Neuron (in vitro differentiated cells): ENCODE data around the gene CD3D.

Source experiments
- H2AFZ ChIP-seq: one replicate; pipeline ENCODE4 v1.6.1; 2013; ENCODE audit warnings: low read depth, mild to moderate bottlenecking, inconsistent platforms, low read length, moderate library complexity
- H3K27me3 ChIP-seq: one replicate; pipeline ENCODE4 v1.6.1; 2013; ENCODE audit warnings: low read length; ENCODE audit not compliant: insufficient read depth
- H3K36me3 ChIP-seq: one replicate; pipeline ENCODE4 v1.6.1; 2013; ENCODE audit warnings: low read length; ENCODE audit not compliant: insufficient read depth
- H3K4me1 ChIP-seq: one replicate; pipeline ENCODE4 v1.6.1; 2013; ENCODE audit warnings: low read length; ENCODE audit not compliant: insufficient read depth
- H3K4me3 ChIP-seq: 2 replicates; pipeline ENCODE4 v1.5.1; 2013; ENCODE audit warnings: mild to moderate bottlenecking, low read length, moderate library complexity
- H3K9me3 ChIP-seq: one replicate; pipeline ENCODE4 v1.6.1; 2013; ENCODE audit warnings: low read length

The CD3D gene

GRCh38 chr11:118342503-118343161 lies at the start of gene CD3D:
Gene CD3D, minus strand, starts transcription at chr11:118342705. Its CDS starts 98 bp downstream, at chr11:118342607.
- no peaks in the 10 kb centered on the region for H3K36me3 ChIP-seq
- no peaks in the 10 kb centered on the region for H3K4me1 ChIP-seq
- H3K27me3 ChIP-seq, result peaks cover 9% of the 10 kb centered on the region
- no peaks in the 10 kb centered on the region for H3K9me3 ChIP-seq
- H2AFZ ChIP-seq, result no peak within 1 kb of the TSS
- H3K4me3 ChIP-seq, result no peak within 1 kb of the TSS

GRCh38 chr11:118383657-118384056 lies 41.2 kb upstream of the CD3D start:
- peaks cover 94% of the 10 kb centered on the region for H3K36me3 ChIP-seq
- H3K4me1 ChIP-seq, result no peaks in the 10 kb centered on the region
- no peak overlapping the region for H2AFZ ChIP-seq
- no peaks in the 10 kb centered on the region for H3K9me3 ChIP-seq
- H3K27me3 ChIP-seq, result no peaks in the 10 kb centered on the region
- no peak overlapping the region for H3K4me3 ChIP-seq

- no peaks in the 10 kb centered on the region for H3K27me3 ChIP-seq
Observed at GRCh38 chr11:118382954-118383353, 40.4 kb upstream of the CD3D start.

GRCh38 chr11:118380571-118380970 lies 38.1 kb upstream of the CD3D start:
- no peaks in the 10 kb centered on the region for H3K27me3 ChIP-seq
- peaks cover 84% of the 10 kb centered on the region for H3K36me3 ChIP-seq
- no peak overlapping the region for H2AFZ ChIP-seq
- H3K9me3 ChIP-seq, result no peaks in the 10 kb centered on the region
- no peaks in the 10 kb centered on the region for H3K4me1 ChIP-seq
- no peak overlapping the region for H3K4me3 ChIP-seq

More at GRCh38 chr11:118382954-118383353, 40.4 kb upstream of the CD3D start:
- Histone ChIP-seq H3K9me3 (no peaks in the 10 kb centered on the region), H3K4me3 (no peak overlapping the region), H2AFZ (no peak overlapping the region), H3K36me3 (peaks cover 95% of the 10 kb centered on the region), H3K4me1 (no peaks in the 10 kb centered on the region)

- Histone ChIP-seq H3K9me3 (no peaks in the 10 kb centered on the region), H3K27me3 (no peaks in the 10 kb centered on the region), H3K4me3 (no peak overlapping the region), H3K36me3 (peaks cover 82% of the 10 kb centered on the region), H3K4me1 (no peaks in the 10 kb centered on the region), H2AFZ (no peak overlapping the region)
Observed at GRCh38 chr11:118379497-118379896, 37.0 kb upstream of the CD3D start.

- Histone ChIP-seq H3K9me3 (no peaks in the 10 kb centered on the region), H2AFZ (no peak overlapping the region), H3K4me1 (no peaks in the 10 kb centered on the region), H3K27me3 (no peaks in the 10 kb centered on the region), H3K36me3 (peaks cover 81% of the 10 kb centered on the region), H3K4me3 (no peak overlapping the region)
Observed at GRCh38 chr11:118375978-118376377, 33.5 kb upstream of the CD3D start.

GRCh38 chr11:118374729-118375128 lies 32.2 kb upstream of the CD3D start:
- Histone ChIP-seq H3K36me3 (peaks cover 77% of the 10 kb centered on the region), H3K4me1 (no peaks in the 10 kb centered on the region), H3K27me3 (no peaks in the 10 kb centered on the region), H2AFZ (no peak overlapping the region), H3K9me3 (no peaks in the 10 kb centered on the region), H3K4me3 (no peak overlapping the region)

- Histone ChIP-seq H3K4me1 (no peaks in the 10 kb centered on the region), H3K4me3 (no peak overlapping the region), H3K27me3 (no peaks in the 10 kb centered on the region), H3K36me3 (peaks cover 76% of the 10 kb centered on the region), H3K9me3 (no peaks in the 10 kb centered on the region), H2AFZ (no peak overlapping the region)
Observed at GRCh38 chr11:118373871-118374270, 31.4 kb upstream of the CD3D start.

- H3K4me3 ChIP-seq, result no peak overlapping the region
- H2AFZ ChIP-seq, result no peak overlapping the region
- no peaks in the 10 kb centered on the region for H3K4me1 ChIP-seq
- H3K27me3 ChIP-seq, result no peaks in the 10 kb centered on the region
- H3K36me3 ChIP-seq, result peaks cover 76% of the 10 kb centered on the region
- no peaks in the 10 kb centered on the region for H3K9me3 ChIP-seq
Observed at GRCh38 chr11:118373263-118373662, 30.8 kb upstream of the CD3D start.

GRCh38 chr11:118370774-118371173 lies 28.3 kb upstream of the CD3D start:
- no peaks in the 10 kb centered on the region for H3K27me3 ChIP-seq
- H3K4me3 ChIP-seq, result no peak overlapping the region
- no peaks in the 10 kb centered on the region for H3K9me3 ChIP-seq
- peaks cover 72% of the 10 kb centered on the region for H3K36me3 ChIP-seq
- H3K4me1 ChIP-seq, result no peaks in the 10 kb centered on the region
- no peak overlapping the region for H2AFZ ChIP-seq

GRCh38 chr11:118366287-118366686 lies 23.8 kb upstream of the CD3D start:
- no peaks in the 10 kb centered on the region for H3K27me3 ChIP-seq
- no peak overlapping the region for H2AFZ ChIP-seq
- H3K36me3 ChIP-seq, result peaks cover 43% of the 10 kb centered on the region
- no peak overlapping the region for H3K4me3 ChIP-seq
- no peaks in the 10 kb centered on the region for H3K9me3 ChIP-seq
- no peaks in the 10 kb centered on the region for H3K4me1 ChIP-seq

- H3K27me3 ChIP-seq, result no peaks in the 10 kb centered on the region
- no peak overlapping the region for H3K4me3 ChIP-seq
- H3K4me1 ChIP-seq, result peaks cover 2% of the 10 kb centered on the region
- H3K9me3 ChIP-seq, result no peaks in the 10 kb centered on the region
- no peak overlapping the region for H2AFZ ChIP-seq
- peaks cover 34% of the 10 kb centered on the region for H3K36me3 ChIP-seq
Observed at GRCh38 chr11:118364956-118365615, 22.6 kb upstream of the CD3D start.

GRCh38 chr11:118359295-118359958 lies 16.9 kb upstream of the CD3D start, which contains the start of gene UBE4A:
Gene UBE4A, plus strand, starts transcription at chr11:118359600. Its CDS starts 5,481 bp downstream, at chr11:118365081.
- H2AFZ ChIP-seq, result peak within 1 kb of the TSS; percentile 70
- no peaks in the 10 kb centered on the region for H3K9me3 ChIP-seq
- no peaks in the 10 kb centered on the region for H3K27me3 ChIP-seq
- H3K36me3 ChIP-seq, result no peaks in the 10 kb centered on the region
- H3K4me3 ChIP-seq, result peak within 1 kb of the TSS; percentile 90
- H3K4me1 ChIP-seq, result peaks cover 5% of the 10 kb centered on the region
